Uterus (tissue), 2 donors: ENCODE results near the gene EPHB2.
"Not testable (repeated sequence)": the region's sequence is repeated elsewhere in the genome, so short reads cannot be mapped to it uniquely, and the experiment has no call there.

Source experiments
- CTCF ChIP-seq, 4 experiments: fragments of 200-600 bp in 2 of 4; fragments of 450-650 bp in 2 of 4; sonication (generic) in 2 of 4; IDR thresholded peaks; one replicate each; pipeline ENCODE4 v1.5.1; 2016 to 2019; ENCODE audit warnings: antibody characterized with exemption in 4 of 4, mild to moderate bottlenecking in 2 of 4, moderate library complexity in 1 of 4
- POLR2A ChIP-seq, 2 donors: fragments of 450-650 bp; IDR thresholded peaks; one replicate each; pipeline ENCODE4 v1.6.1; 2016; ENCODE audit warnings: antibody characterized with exemption in 2 of 2, mild to moderate bottlenecking in 1 of 2, moderate library complexity in 1 of 2

GRCh38 chr1:22843441-22844183 lies 133.0 kb downstream of the EPHB2 start:
- TF ChIP-seq POLR2A, CTCF (IDR thresholded peaks at IDR 0.05): not testable (repeated sequence)
